ENCODE measurements around the gene HOXA13.

- TF ChIP-seq CTCF (IDR thresholded peaks at IDR 0.05 in 4 of 5, conservative IDR thresholded peaks at IDR 0.05 in 1 of 5) (no peak), POLR2A (IDR thresholded peaks at IDR 0.05) (no peak)
Observed at GRCh38 chr7:27170426-27171324, 29.2 kb downstream of the HOXA13 start.
